Heart left ventricle (tissue), 16 donors: ENCODE data around the gene ERFE. TPM values are rescaled to one million over a fixed set of nuclear protein-coding genes. Genes with fewer than 3 reads are reported as not detected.

Experiments
- ATAC-seq, 4 donors: fragments of 200-7000 bp; cut with Tn5 transposase; one replicate each; pipeline ENCODE4 v1.9.1; 2020 to 2022; ENCODE audit warnings: moderate library complexity in 4 of 4, mild to moderate bottlenecking in 3 of 4, moderate number of reproducible peaks in 1 of 4
- DNase-seq, 5 donors: peaks; one replicate each; pipeline ENCODE4 v3.0.0-alpha.2; 2020
- H3K27ac ChIP-seq, 12 donors: fragments of 200-600 bp; sonication (generic) in 4 of 12; one replicate each; pipeline versions ENCODE4 v1.5.0 to v1.8.0; 2016 to 2022; ENCODE audit warnings: mild to moderate bottlenecking in 2 of 12
- H3K27me3 ChIP-seq, 9 donors: fragments of 200-600 bp; sonication (generic) in 2 of 9; one replicate each; pipeline versions ENCODE4 v1.5.1 to v1.8.0; 2016 to 2022; ENCODE audit warnings: mild to moderate bottlenecking in 3 of 9
- H3K36me3 ChIP-seq, 9 donors: fragments of 200-600 bp; sonication (generic) in 2 of 9; one replicate each; pipeline versions ENCODE4 v1.5.0 to v1.8.0; 2018 to 2022; ENCODE audit warnings: mild to moderate bottlenecking in 2 of 9
- H3K4me1 ChIP-seq, 12 donors: fragments of 200-600 bp; sonication (generic) in 4 of 12; one replicate each; pipeline versions ENCODE4 v1.5.0 to v1.8.0; 2016 to 2022; ENCODE audit warnings: mild to moderate bottlenecking in 3 of 12
- H3K4me3 ChIP-seq, 12 donors: fragments of 200-600 bp; sonication (generic) in 4 of 12; one replicate each; pipeline versions ENCODE4 v1.5.0 to v1.8.0; 2017 to 2022; ENCODE audit warnings: mild to moderate bottlenecking in 9 of 12, moderate library complexity in 4 of 12
- H3K9me3 ChIP-seq, 12 donors: fragments of 200-600 bp; sonication (generic) in 4 of 12; one replicate each; pipeline versions ENCODE4 v1.5.0 to v1.8.0; 2016 to 2022; ENCODE audit warnings: mild to moderate bottlenecking in 1 of 12
- POLR2A ChIP-seq, 2 donors: fragments of 450-650 bp; IDR thresholded peaks; one replicate each; pipeline ENCODE4 v1.6.1; 2017; ENCODE audit warnings: antibody characterized with exemption in 2 of 2, mild to moderate bottlenecking in 2 of 2, moderate library complexity in 2 of 2
- WGBS, 4 donors: extraction: QIAGEN DNeasy Blood & Tissue Kit in 2 of 4; methylation state at CpG; one replicate each; pipeline versions ENCODE4 v1.1.5 to v1.1.7; 2013 to 2018; 5-methylcytosine and 5-hydroxymethylcytosine counted together
- intact Hi-C, 10 donors: fragments of 100-400 bp; cut with DNase I; formaldehyde crosslinking; loops; one replicate each; pipeline versions ENCODE4 v1.11.1 to v1.14.2; 2022
- polyA plus RNA-seq, 2 donors: library from polyadenylated mRNA; stranded (reverse); fragments of 200-250 nt; gene quantifications; one replicate each; pipeline ENCODE4 v1.2.3, GENCODE V29; 2013
- total RNA-seq, 9 donors: library from RNA; depleted of rRNA in 2 of 9; stranded (reverse); fragments of >200 nt in 2 of 9; fragmentation: NEBNext Ultra II Directional in 3 of 9; extraction: Animal tissue kit (Norgen Biotek cat#: 25700) in 3 of 9; gene quantifications; one replicate each; pipeline versions ENCODE4 v1.1.0 to v1.2.4, GENCODE V29; 2016 to 2023
- TF ChIP-seq, protein P1 (sequence below), 12 donors: fragments of 200-600 bp; sonication (generic) in 4 of 12; IDR thresholded peaks; one replicate each; pipeline versions ENCODE4 v1.5.0 to v1.8.0; 2018 to 2022; ENCODE audit warnings: antibody characterized with exemption in 12 of 12, mild to moderate bottlenecking in 5 of 12
- donor health status: ischemic (EF 13 %, LVEDD 7.1; RV severe dilation, severe dysfunction).
- donor health status: healthy with polysubstance abuse.
- donor health status: DM: no; HTN: yes; CAD: no.
- donor health status: DM: no; HTN: no; CAD: no.
- donor health status: ischemic (EF 25% LVEDD 6.9; RV normal size, moderate dysfunction).
- donor health status: ischemic (EF 25% LVEDD 5.7; RV mildly dilated, moderate dysfunction).
- donor health status: healthy.
- donor health status: DM: yes; HTN: yes; CAD: no.
- donor health status: ischemic (EF 35%, LVEDD 5.7; RV mildly dilated, moderate dysfunction).
- donor health status: nonischemic (EF 11% LVEDD 7.7; RV severe dilation, severe dysfunction).
- donor health status: DM: yes; HTN: yes; CAD: no.
- donor health status: PGD.
- donor health status: ischemic (EF 29% LVEDD 5.4; RV normal size, mild dysfunction).
- donor health status: nonischemic (EF 23%, LVEDD 6.1; RV moderate dilation, normal function).

The ERFE gene
- total and polyA plus RNA-seq, 11 donors, result 0.08 to 1.8 (median 0.48) TPM; not detected in 3

DNA sequence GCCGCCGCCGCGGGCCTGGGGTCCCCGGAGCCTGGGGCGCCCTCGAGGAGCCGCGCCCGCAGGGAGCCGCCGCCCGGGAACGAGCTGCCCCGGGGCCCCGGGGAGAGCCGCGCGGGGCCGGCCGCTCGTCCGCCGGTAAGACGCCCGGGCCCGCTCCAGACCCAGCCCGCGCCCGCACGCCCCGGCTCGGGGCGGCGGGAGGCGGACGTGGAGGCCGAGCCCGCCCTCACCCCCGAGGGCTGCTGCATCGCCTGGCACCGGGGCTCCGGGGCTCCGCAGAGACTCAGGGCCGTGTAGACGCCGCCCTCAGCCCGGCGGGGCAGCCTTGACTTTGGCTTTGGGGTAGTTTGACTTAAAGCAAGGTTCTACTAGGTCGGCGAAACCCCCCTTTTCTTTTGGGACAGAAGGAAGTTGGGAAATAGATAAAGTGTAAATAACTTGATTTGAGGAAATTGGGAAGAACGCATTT is 335 bp downstream of the ERFE start:
- peaks cover 11 to 40% (median 20%) of the 10 kb centered on the region in 9 donors for H3K27me3 ChIP-seq

DNA sequence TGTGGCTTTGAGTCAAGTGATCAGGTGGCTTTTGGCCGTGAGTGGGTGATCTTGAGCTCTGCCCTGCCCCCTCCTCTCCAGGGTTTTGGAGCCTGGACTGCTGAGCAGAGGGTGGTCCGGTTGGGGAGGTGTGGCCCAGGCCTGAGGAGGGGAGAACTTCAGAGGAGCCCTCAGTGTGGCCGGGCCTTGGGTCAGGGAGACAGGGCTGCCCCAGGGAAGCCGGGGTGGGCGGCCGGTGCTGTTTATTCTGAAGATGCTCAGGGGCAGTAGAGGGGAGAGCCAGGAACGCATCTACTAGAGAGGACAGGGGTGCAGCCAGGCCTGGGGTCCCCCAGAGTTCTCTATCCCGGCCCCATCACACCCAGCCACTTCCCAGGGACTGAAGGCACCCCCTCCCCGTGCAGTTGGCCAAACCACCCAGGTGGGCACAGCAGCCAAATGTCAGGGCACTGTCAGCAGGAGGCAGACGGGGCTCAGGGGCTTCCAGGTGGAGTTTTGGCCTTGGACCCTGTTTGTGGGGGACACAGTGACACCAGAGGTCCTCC is 963 bp downstream of the ERFE start:
- TF ChIP-seq POLR2A (IDR thresholded peaks at IDR 0.05), result no peak
- TF ChIP-seq, protein P1, sequence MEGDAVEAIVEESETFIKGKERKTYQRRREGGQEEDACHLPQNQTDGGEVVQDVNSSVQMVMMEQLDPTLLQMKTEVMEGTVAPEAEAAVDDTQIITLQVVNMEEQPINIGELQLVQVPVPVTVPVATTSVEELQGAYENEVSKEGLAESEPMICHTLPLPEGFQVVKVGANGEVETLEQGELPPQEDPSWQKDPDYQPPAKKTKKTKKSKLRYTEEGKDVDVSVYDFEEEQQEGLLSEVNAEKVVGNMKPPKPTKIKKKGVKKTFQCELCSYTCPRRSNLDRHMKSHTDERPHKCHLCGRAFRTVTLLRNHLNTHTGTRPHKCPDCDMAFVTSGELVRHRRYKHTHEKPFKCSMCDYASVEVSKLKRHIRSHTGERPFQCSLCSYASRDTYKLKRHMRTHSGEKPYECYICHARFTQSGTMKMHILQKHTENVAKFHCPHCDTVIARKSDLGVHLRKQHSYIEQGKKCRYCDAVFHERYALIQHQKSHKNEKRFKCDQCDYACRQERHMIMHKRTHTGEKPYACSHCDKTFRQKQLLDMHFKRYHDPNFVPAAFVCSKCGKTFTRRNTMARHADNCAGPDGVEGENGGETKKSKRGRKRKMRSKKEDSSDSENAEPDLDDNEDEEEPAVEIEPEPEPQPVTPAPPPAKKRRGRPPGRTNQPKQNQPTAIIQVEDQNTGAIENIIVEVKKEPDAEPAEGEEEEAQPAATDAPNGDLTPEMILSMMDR (IDR thresholded peaks at IDR 0.05), result no peak
- H3K36me3 ChIP-seq, result no peaks in the 10 kb centered on the region
- no peak overlapping the region for H3K27ac ChIP-seq
- peaks cover 11 to 43% (median 22%) of the 10 kb centered on the region in 9 donors for H3K27me3 ChIP-seq
- WGBS, 4 donors, result 55 to 64% (median 59%) methylated on average over 5 to 10 of the region's 10 CpGs
- DNase-seq, result peak in 2 of 5 donors; percentile 7 to 52
- no peak for ATAC-seq
- peaks cover 0 to 32% (median 6%) of the 10 kb centered on the region in 12 donors for H3K4me1 ChIP-seq
- peak overlapping the region in 2 of 12 donors; percentile 41 to 44 for H3K4me3 ChIP-seq
- no peaks in the 10 kb centered on the region for H3K9me3 ChIP-seq
- intact Hi-C loops, result loop anchor here in 6 of 10 donors (2.0 to 10.0 kb wide), 4 partner anchors 95 to 105 kb away; no protein-coding TSS in a partner anchor

More for the DNA sequence above, 335 bp downstream of the ERFE start:
- Histone ChIP-seq H3K4me3 (peak overlapping the region in 8 of 12 donors; percentile 19 to 44 (median 34)), H3K9me3 (no peaks in the 10 kb centered on the region), H3K36me3 (no peaks in the 10 kb centered on the region), H3K27ac (no peak overlapping the region), H3K4me1 (peaks cover 0 to 31% (median 6%) of the 10 kb centered on the region in 12 donors)
- peak in 1 of 5 donors; percentile 63 for DNase-seq
- WGBS, 4 donors, result 3 to 8% (median 3%) methylated on average over 19 to 52 of the region's 52 CpGs
- no peak for ATAC-seq
- TF ChIP-seq, protein P1 (IDR thresholded peaks at IDR 0.05), result no peak
- no peak for TF ChIP-seq POLR2A (IDR thresholded peaks at IDR 0.05)
- intact Hi-C loops, result loop anchor here in 2 of 10 donors (5.0 to 10.0 kb wide), 2 partner anchors 96 to 103 kb away; no protein-coding TSS in a partner anchor

DNA sequence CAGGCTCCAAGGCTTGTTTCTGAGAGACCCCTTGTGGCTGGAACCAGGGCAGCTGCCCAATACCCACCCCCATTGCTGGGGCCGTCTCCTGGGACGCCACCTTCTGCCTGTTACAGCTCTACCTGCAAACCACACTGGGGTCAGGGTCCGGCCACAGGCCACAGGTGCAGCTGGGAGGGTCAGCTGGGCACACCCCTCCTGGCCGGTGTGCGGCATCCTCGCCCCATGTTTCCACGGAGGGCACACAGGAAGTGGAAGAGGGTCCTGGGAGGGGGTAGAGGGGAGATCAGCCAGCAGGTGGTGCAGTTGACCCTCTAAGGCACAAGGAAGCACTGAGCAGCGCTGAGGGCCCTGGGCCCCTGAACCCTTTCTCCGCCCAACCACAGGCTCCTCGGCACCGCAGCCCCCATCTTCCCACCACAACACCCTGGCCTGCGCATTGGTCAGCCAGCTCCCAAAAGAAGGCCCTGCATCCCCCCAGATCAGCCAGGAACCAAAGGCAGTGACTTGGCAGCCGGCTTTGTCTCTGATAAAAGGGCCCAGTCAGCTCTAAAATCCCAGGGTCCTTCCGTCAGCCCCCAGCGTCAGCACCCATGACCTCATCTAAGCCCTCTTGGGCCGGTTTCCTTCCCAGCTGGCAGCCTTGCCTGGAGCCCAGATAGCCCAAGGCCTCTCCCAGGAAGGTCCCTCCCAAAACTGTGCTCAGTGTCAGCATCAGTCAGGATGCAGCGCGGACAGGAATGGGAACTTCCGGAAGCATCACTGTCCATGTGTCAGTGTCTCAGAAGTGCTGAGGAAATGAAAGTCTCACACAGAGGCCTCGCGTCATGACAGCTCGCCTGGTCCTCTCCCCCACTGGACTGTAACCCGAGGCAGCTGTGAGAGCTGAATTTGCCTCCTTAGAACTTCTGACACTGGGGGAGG is 1.7 kb downstream of the ERFE start:
- no peak for TF ChIP-seq POLR2A (IDR thresholded peaks at IDR 0.05)
- TF ChIP-seq, protein P1 (IDR thresholded peaks at IDR 0.05), result peak in 6 of 12 donors; percentile 8 to 33 (median 17)
- ATAC-seq, result peak in 1 of 4 donors; percentile 41
- Histone ChIP-seq H3K27ac (no peak overlapping the region), H3K36me3 (no peaks in the 10 kb centered on the region), H3K27me3 (peaks cover 11 to 43% (median 22%) of the 10 kb centered on the region in 9 donors), H3K4me3 (no peak overlapping the region), H3K4me1 (peaks cover 0 to 32% (median 5%) of the 10 kb centered on the region in 12 donors), H3K9me3 (no peaks in the 10 kb centered on the region)
- peak in 3 of 5 donors; percentile 15 to 55 (median 28) for DNase-seq
- intact Hi-C loops, result loop anchor here in 4 of 10 donors (2.0 to 10.0 kb wide), 2 partner anchors 102 to 104 kb away; no protein-coding TSS in a partner anchor
- whole genome bisulfite sequencing, 4 donors, result 36 to 53% (median 44%) methylated on average over 23 of the region's 23 CpGs
